HepG2 (cell line): ENCODE measurements around the gene THOC5. TPM values are rescaled to one million over a fixed set of nuclear protein-coding genes. Genes with fewer than 3 reads are reported as not detected.

Experiments used
- CENPT ChIP-seq: sonication (generic); formaldehyde crosslinking; IDR thresholded peaks from 2 replicates; pipeline ENCODE4 v1.8.0; 2022; ENCODE audit warnings: low read depth, mild to moderate bottlenecking, moderate library complexity, missing genetic modification reagents
- NFE2L2 ChIP-seq: fragments of 150-350 bp; IDR thresholded peaks from 2 replicates; pipeline ENCODE4 v1.6.1; 2014; ENCODE audit warnings: low read length
- RNF2 ChIP-seq: fragments of 450-650 bp; conservative IDR thresholded peaks from 2 replicates; pipeline ENCODE4 v1.6.1; 2016; ENCODE audit warnings: low read depth
- ZNF737 ChIP-seq: sonication (generic); formaldehyde crosslinking; IDR thresholded peaks from 2 replicates; pipeline ENCODE4 v1.5.0; 2020; ENCODE audit warnings: missing genetic modification reagents, mild to moderate bottlenecking, borderline replicate concordance
- polyA plus RNA-seq, 8 experiments: library from polyadenylated mRNA; depleted of rRNA in 3 of 8; stranded (reverse) in 7 of 8; unstranded in 1 of 8; fragments of >200 nt; fragmentation: Illumina TruSeq in 4 of 8; extraction: Trizol in 4 of 8; gene quantifications; 2 replicates each; pipeline versions ENCODE4 v1.2.1 to v1.2.3, GENCODE V29; 2011 to 2016; ENCODE audit warnings: low read depth in 4 of 8, missing spikeins in 1 of 8, mixed read lengths in 1 of 8; ENCODE audit not compliant: insufficient read depth in 1 of 8
- total RNA-seq, 5 experiments: library from RNA; depleted of rRNA; stranded (reverse); fragments of >200 nt; fragmentation: Illumina TruSeq; extraction: Trizol; gene quantifications; 2 replicates each; pipeline ENCODE4 v1.2.3, GENCODE V29; 2016; ENCODE audit warnings: low read depth in 1 of 5
- TF ChIP-seq, protein P1 (sequence below): sonication (generic); formaldehyde crosslinking; IDR thresholded peaks from 2 replicates; pipeline ENCODE4 v1.4.0; 2020; ENCODE audit warnings: mild to moderate bottlenecking, missing genetic modification reagents
- TF ChIP-seq, protein P2 (sequence below): sonication (generic); formaldehyde crosslinking; IDR thresholded peaks from one replicate; pipeline ENCODE4 v1.5.1; 2020; ENCODE audit warnings: mild to moderate bottlenecking, missing genetic modification reagents; ENCODE audit errors: not compliant biosample characterization
- TF ChIP-seq, protein P3 (sequence below): sonication (generic); formaldehyde crosslinking; IDR thresholded peaks from 2 replicates; pipeline ENCODE4 v1.5.1; 2020; ENCODE audit warnings: missing genetic modification reagents, mild to moderate bottlenecking, borderline replicate concordance
- TF ChIP-seq, protein P4 (sequence below): IDR thresholded peaks from 2 replicates; pipeline ENCODE4 v1.6.1; 2018; ENCODE audit warnings: missing genetic modification reagents
- TF ChIP-seq, protein P5 (sequence below): sonication (generic); formaldehyde crosslinking; IDR thresholded peaks from 2 replicates; pipeline ENCODE4 v1.4.0; 2020; ENCODE audit warnings: low read depth, missing genetic modification reagents

The THOC5 gene
- total and polyA plus RNA-seq, 2 of the 13 experiments (the other 11 are each of a cell fraction or from before 2014, with no cell fraction given) = 45.8 to 46.7 TPM

DNA sequence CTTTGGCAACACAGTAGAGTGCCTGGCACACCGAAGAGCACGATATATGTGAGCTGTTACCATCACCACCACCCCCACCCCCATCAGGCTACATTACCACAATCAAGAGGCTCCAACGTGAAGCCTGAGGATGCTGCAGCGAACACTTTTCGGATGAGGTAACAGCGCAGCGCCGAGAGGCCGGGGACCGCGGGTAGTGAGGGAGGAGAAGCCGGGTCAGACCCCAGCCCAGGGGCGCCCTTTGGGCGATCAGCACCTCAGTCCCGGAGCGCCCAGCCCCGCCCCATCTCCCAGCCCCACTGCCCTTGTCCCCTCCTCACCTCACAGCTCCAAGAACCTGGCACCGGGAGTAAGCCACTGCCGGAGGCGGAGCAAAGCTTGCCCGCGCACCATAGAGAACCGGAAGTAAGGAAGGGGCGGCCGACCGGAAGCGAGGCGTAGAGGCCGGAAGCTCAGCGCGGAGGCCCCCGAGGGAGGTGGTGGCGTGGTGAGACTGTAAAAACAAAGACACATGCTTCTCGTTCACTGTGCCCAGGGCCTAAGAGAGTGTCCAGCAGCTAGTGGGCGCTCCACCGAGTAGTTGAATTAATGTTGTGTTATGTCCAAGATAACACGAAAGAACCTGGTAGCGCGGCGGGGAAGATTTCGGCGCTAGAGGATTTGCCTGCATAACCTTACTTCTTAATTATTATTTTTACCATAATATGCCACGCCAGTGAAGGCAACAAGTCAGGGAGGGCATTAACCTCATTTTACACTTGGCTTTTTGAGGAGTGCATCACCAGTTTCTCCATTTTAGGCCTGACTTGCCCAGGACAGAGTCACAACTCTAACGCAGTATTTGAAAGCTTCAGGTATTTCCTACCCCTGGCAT lies at the start of gene THOC5 (continued):
- TF ChIP-seq, protein P1, sequence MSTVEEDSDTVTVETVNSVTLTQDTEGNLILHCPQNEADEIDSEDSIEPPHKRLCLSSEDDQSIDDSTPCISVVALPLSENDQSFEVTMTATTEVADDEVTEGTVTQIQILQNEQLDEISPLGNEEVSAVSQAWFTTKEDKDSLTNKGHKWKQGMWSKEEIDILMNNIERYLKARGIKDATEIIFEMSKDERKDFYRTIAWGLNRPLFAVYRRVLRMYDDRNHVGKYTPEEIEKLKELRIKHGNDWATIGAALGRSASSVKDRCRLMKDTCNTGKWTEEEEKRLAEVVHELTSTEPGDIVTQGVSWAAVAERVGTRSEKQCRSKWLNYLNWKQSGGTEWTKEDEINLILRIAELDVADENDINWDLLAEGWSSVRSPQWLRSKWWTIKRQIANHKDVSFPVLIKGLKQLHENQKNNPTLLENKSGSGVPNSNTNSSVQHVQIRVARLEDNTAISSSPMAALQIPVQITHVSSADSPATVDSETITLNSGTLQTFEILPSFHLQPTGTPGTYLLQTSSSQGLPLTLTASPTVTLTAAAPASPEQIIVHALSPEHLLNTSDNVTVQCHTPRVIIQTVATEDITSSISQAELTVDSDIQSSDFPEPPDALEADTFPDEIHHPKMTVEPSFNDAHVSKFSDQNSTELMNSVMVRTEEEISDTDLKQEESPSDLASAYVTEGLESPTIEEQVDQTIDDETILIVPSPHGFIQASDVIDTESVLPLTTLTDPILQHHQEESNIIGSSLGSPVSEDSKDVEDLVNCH (CRISPR knock-in tag) = peak; percentile 43; the same call in 1 of the 2 replicates
- TF ChIP-seq, protein P2, sequence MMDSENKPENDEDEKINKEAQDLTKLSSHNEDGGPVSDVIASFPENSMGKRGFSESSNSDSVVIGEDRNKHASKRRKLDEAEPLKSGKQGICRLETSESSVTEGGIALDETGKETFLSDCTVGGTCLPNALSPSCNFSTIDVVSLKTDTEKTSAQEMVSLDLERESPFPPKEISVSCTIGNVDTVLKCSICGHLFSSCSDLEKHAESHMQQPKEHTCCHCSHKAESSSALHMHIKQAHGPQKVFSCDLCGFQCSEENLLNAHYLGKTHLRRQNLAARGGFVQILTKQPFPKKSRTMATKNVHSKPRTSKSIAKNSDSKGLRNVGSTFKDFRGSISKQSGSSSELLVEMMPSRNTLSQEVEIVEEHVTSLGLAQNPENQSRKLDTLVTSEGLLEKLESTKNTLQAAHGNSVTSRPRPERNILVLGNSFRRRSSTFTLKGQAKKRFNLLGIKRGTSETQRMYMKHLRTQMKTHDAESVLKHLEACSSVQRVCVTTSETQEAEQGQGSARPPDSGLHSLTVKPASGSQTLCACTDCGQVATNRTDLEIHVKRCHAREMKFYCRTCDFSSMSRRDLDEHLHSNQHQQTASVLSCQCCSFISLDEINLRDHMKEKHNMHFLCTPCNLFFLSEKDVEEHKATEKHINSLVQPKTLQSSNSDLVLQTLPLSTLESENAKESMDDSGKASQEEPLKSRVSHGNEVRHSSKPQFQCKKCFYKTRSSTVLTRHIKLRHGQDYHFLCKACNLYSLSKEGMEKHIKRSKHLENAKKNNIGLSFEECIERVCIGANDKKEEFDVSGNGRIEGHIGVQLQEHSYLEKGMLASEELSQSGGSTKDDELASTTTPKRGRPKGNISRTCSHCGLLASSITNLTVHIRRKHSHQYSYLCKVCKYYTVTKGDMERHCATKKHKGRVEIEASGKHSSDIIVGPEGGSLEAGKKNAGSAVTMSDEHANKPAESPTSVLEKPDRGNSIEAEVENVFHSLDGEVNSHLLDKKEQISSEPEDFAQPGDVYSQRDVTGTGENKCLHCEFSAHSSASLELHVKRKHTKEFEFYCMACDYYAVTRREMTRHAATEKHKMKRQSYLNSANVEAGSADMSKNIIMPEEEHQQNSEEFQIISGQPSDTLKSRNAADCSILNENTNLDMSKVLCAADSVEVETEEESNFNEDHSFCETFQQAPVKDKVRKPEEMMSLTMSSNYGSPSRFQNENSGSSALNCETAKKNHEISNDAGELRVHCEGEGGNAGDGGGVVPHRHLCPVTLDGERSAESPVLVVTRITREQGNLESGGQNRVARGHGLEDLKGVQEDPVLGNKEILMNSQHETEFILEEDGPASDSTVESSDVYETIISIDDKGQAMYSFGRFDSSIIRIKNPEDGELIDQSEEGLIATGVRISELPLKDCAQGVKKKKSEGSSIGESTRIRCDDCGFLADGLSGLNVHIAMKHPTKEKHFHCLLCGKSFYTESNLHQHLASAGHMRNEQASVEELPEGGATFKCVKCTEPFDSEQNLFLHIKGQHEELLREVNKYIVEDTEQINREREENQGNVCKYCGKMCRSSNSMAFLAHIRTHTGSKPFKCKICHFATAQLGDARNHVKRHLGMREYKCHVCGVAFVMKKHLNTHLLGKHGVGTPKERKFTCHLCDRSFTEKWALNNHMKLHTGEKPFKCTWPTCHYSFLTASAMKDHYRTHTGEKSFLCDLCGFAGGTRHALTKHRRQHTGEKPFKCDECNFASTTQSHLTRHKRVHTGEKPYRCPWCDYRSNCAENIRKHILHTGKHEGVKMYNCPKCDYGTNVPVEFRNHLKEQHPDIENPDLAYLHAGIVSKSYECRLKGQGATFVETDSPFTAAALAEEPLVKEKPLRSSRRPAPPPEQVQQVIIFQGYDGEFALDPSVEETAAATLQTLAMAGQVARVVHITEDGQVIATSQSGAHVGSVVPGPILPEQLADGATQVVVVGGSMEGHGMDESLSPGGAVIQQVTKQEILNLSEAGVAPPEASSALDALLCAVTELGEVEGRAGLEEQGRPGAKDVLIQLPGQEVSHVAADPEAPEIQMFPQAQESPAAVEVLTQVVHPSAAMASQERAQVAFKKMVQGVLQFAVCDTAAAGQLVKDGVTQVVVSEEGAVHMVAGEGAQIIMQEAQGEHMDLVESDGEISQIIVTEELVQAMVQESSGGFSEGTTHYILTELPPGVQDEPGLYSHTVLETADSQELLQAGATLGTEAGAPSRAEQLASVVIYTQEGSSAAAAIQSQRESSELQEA (CRISPR knock-in tag) = no peak
- TF ChIP-seq, protein P3, sequence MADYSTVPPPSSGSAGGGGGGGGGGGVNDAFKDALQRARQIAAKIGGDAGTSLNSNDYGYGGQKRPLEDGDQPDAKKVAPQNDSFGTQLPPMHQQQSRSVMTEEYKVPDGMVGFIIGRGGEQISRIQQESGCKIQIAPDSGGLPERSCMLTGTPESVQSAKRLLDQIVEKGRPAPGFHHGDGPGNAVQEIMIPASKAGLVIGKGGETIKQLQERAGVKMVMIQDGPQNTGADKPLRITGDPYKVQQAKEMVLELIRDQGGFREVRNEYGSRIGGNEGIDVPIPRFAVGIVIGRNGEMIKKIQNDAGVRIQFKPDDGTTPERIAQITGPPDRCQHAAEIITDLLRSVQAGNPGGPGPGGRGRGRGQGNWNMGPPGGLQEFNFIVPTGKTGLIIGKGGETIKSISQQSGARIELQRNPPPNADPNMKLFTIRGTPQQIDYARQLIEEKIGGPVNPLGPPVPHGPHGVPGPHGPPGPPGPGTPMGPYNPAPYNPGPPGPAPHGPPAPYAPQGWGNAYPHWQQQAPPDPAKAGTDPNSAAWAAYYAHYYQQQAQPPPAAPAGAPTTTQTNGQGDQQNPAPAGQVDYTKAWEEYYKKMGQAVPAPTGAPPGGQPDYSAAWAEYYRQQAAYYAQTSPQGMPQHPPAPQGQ (CRISPR knock-in tag) = no peak
- TF ChIP-seq ZNF737 (no peak), CENPT (no peak), NFE2L2 (no peak), RNF2 (no peak)
- TF ChIP-seq, protein P4, sequence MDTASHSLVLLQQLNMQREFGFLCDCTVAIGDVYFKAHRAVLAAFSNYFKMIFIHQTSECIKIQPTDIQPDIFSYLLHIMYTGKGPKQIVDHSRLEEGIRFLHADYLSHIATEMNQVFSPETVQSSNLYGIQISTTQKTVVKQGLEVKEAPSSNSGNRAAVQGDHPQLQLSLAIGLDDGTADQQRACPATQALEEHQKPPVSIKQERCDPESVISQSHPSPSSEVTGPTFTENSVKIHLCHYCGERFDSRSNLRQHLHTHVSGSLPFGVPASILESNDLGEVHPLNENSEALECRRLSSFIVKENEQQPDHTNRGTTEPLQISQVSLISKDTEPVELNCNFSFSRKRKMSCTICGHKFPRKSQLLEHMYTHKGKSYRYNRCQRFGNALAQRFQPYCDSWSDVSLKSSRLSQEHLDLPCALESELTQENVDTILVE (CRISPR knock-in tag) = 0 out of 2 replicates have a peak, but pooled peaks have one; percentile 35
- TF ChIP-seq, protein P5, sequence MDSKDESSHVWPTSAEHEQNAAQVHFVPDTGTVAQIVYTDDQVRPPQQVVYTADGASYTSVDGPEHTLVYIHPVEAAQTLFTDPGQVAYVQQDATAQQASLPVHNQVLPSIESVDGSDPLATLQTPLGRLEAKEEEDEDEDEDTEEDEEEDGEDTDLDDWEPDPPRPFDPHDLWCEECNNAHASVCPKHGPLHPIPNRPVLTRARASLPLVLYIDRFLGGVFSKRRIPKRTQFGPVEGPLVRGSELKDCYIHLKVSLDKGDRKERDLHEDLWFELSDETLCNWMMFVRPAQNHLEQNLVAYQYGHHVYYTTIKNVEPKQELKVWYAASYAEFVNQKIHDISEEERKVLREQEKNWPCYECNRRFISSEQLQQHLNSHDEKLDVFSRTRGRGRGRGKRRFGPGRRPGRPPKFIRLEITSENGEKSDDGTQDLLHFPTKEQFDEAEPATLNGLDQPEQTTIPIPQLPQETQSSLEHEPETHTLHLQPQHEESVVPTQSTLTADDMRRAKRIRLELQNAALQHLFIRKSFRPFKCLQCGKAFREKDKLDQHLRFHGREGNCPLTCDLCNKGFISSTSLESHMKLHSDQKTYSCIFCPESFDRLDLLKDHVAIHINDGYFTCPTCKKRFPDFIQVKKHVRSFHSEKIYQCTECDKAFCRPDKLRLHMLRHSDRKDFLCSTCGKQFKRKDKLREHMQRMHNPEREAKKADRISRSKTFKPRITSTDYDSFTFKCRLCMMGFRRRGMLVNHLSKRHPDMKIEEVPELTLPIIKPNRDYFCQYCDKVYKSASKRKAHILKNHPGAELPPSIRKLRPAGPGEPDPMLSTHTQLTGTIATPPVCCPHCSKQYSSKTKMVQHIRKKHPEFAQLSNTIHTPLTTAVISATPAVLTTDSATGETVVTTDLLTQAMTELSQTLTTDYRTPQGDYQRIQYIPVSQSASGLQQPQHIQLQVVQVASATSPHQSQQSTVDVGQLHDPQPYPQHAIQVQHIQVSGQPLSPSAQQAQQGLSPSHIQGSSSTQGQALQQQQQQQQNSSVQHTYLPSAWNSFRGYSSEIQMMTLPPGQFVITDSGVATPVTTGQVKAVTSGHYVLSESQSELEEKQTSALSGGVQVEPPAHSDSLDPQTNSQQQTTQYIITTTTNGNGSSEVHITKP (CRISPR knock-in tag) = no peak
